H9 (cell line): Measurements from ENCODE around the gene SRGAP3. TPM values are rescaled to one million over a fixed set of nuclear protein-coding genes. Genes with fewer than 3 reads are reported as not detected.
A peak's percentile ranks its signal among the peaks of the same experiment; 100 is the strongest.

Experiments
- DNase-seq: peaks from one replicate; pipeline ENCODE4 v3.0.0-alpha.2; 2017
- H2AFZ ChIP-seq: one replicate; pipeline ENCODE4 v1.6.1; 2013; ENCODE audit warnings: mild to moderate bottlenecking, low read length, control low read depth, moderate library complexity
- H2AK5ac ChIP-seq: 2 replicates; pipeline ENCODE4 v1.6.1; 2013; ENCODE audit warnings: low read length, control low read depth, mixed read lengths; ENCODE audit not compliant: insufficient read length
- H2BK120ac ChIP-seq: one replicate; pipeline ENCODE4 v1.6.1; 2013; ENCODE audit warnings: low read depth, mild to moderate bottlenecking, low read length, control low read depth, inconsistent platforms; ENCODE audit not compliant: poor library complexity, severe bottlenecking
- H2BK12ac ChIP-seq: 2 replicates; pipeline ENCODE4 v1.6.1; 2013; ENCODE audit warnings: low read length, control low read depth, mixed read lengths, low read depth; ENCODE audit not compliant: insufficient read length
- H2BK15ac ChIP-seq: 2 replicates; pipeline ENCODE4 v1.6.1; 2013; ENCODE audit warnings: low read depth, low read length, control low read depth
- H2BK20ac ChIP-seq: one replicate; pipeline ENCODE4 v1.6.1; 2013; ENCODE audit warnings: low read depth, mild to moderate bottlenecking, low read length, control low read depth, inconsistent platforms; ENCODE audit not compliant: poor library complexity, severe bottlenecking
- H2BK5ac ChIP-seq: 2 replicates; pipeline ENCODE4 v1.6.1; 2013; ENCODE audit warnings: low read length, control low read depth, mixed read lengths; ENCODE audit not compliant: insufficient read length
- H3K14ac ChIP-seq: 2 replicates; pipeline ENCODE4 v1.6.1; 2013; ENCODE audit warnings: low read length, control low read depth; ENCODE audit not compliant: insufficient read depth
- H3K18ac ChIP-seq: 2 replicates; pipeline ENCODE4 v1.6.1; 2013; ENCODE audit warnings: low read depth, mild to moderate bottlenecking, mixed read lengths, low read length, control low read depth; ENCODE audit not compliant: insufficient read length
- H3K23ac ChIP-seq: 2 replicates; pipeline ENCODE4 v1.6.1; 2013; ENCODE audit warnings: low read length, control low read depth, mixed read lengths, low read depth; ENCODE audit not compliant: insufficient read length
- H3K23me2 ChIP-seq: 2 replicates; pipeline ENCODE4 v1.6.1; 2013; ENCODE audit warnings: low read depth, mild to moderate bottlenecking, mixed read lengths, low read length, control low read depth; ENCODE audit not compliant: insufficient read length, poor library complexity, severe bottlenecking
- H3K27ac ChIP-seq: 2 replicates; pipeline ENCODE4 v1.5.1; 2013; ENCODE audit warnings: low read length, control low read depth, mixed read lengths, low read depth; ENCODE audit not compliant: insufficient read length
- H3K27me3 ChIP-seq: 2 replicates; pipeline ENCODE4 v1.6.1; 2013; ENCODE audit warnings: low read length, control low read depth, inconsistent platforms; ENCODE audit not compliant: insufficient read depth
- H3K4ac ChIP-seq: 2 replicates; pipeline ENCODE4 v1.6.1; 2013; ENCODE audit warnings: low read depth, mild to moderate bottlenecking, control low read depth, inconsistent platforms, low read length, moderate library complexity
- H3K4me1 ChIP-seq: 2 replicates; pipeline ENCODE4 v1.6.1; 2013; ENCODE audit warnings: low read length, control low read depth, inconsistent platforms; ENCODE audit not compliant: insufficient read depth
- H3K4me2 ChIP-seq: 2 replicates; pipeline ENCODE4 v1.6.1; 2013; ENCODE audit warnings: low read length, control low read depth, mixed read lengths; ENCODE audit not compliant: insufficient read length, insufficient read depth
- H3K56ac ChIP-seq: 2 replicates; pipeline ENCODE4 v1.6.1; 2013; ENCODE audit warnings: low read depth, mild to moderate bottlenecking, mixed read lengths, low read length, control low read depth; ENCODE audit not compliant: insufficient read length
- H3K79me1 ChIP-seq: 2 replicates; pipeline ENCODE4 v1.6.1; 2013; ENCODE audit warnings: low read depth, mild to moderate bottlenecking, moderate library complexity, low read length, control low read depth, inconsistent platforms; ENCODE audit not compliant: insufficient read depth, poor library complexity, severe bottlenecking
- H3K79me2 ChIP-seq: 2 replicates; pipeline ENCODE4 v1.6.1; 2013; ENCODE audit warnings: low read length, control low read depth, inconsistent platforms; ENCODE audit not compliant: insufficient read depth
- H3K9ac ChIP-seq: 2 replicates; pipeline ENCODE4 v1.6.1; 2013; ENCODE audit warnings: low read length, control low read depth, mixed read lengths; ENCODE audit not compliant: insufficient read length; ENCODE audit errors: extremely low read depth
- H3K9me3 ChIP-seq: one replicate; pipeline ENCODE4 v1.6.1; 2013; ENCODE audit warnings: low read depth, low read length, inconsistent platforms; ENCODE audit not compliant: control insufficient read depth
- H3T11ph ChIP-seq: one replicate; pipeline ENCODE4 v1.6.1; 2013; ENCODE audit warnings: mild to moderate bottlenecking, low read length, control low read depth, inconsistent platforms
- H4K20me1 ChIP-seq: one replicate; pipeline ENCODE4 v1.6.1; 2013; ENCODE audit not compliant: control insufficient read depth, insufficient read length, insufficient read depth
- H4K5ac ChIP-seq: 2 replicates; pipeline ENCODE4 v1.6.1; 2013; ENCODE audit warnings: low read depth, mild to moderate bottlenecking, mixed read lengths, low read length, control low read depth; ENCODE audit not compliant: insufficient read length
- H4K8ac ChIP-seq: replicated peaks from 2 replicates; pipeline ENCODE4 v1.6.1; 2013; ENCODE audit warnings: low read length, control low read depth, mixed read lengths, low read depth; ENCODE audit not compliant: insufficient read length
- H4K91ac ChIP-seq: 2 replicates; pipeline ENCODE4 v1.6.1; 2013; ENCODE audit warnings: low read depth, mild to moderate bottlenecking, moderate library complexity, mixed read lengths, low read length, control low read depth; ENCODE audit not compliant: insufficient read length
- H3K27ac Mint-ChIP-seq, 3 experiments: 2 replicates in 2 of 3; 3 replicates in 1 of 3; pipeline ENCODE4 v1.8.0; 2020 to 2021; ENCODE audit warnings: mixed read lengths in 3 of 3, mild to moderate bottlenecking in 1 of 3, moderate library complexity in 1 of 3
- H3K27me3 Mint-ChIP-seq: 2 replicates; pipeline ENCODE4 v1.8.0; 2021; ENCODE audit warnings: low read depth, mild to moderate bottlenecking, moderate library complexity, mixed read lengths
- H3K36me3 Mint-ChIP-seq, 3 experiments: 2 replicates in 2 of 3; 3 replicates in 1 of 3; pipeline ENCODE4 v1.8.0; 2020 to 2021; ENCODE audit warnings: low read depth in 3 of 3, mixed read lengths in 3 of 3; ENCODE audit not compliant: insufficient read depth in 1 of 3
- H3K4me1 Mint-ChIP-seq, 2 experiments: 2 replicates each; pipeline ENCODE4 v1.8.0; 2020; ENCODE audit warnings: mixed read lengths in 2 of 2
- H3K4me3 Mint-ChIP-seq, 2 experiments: 2 replicates in 1 of 2; 3 replicates in 1 of 2; pipeline ENCODE4 v1.8.0; 2020 to 2021; ENCODE audit warnings: mild to moderate bottlenecking in 2 of 2, mixed read lengths in 2 of 2, moderate library complexity in 1 of 2
- H3K9me3 Mint-ChIP-seq, 2 experiments: 2 replicates in 1 of 2; 3 replicates in 1 of 2; pipeline ENCODE4 v1.8.0; 2020; ENCODE audit warnings: mild to moderate bottlenecking in 2 of 2, mixed read lengths in 2 of 2, moderate library complexity in 1 of 2
- WGBS: extraction: QIAGEN DNeasy Blood & Tissue Kit; methylation state at CpG from one replicate; pipeline ENCODE4 v1.1.7; 2013; ENCODE audit warnings: missing lambda C conversion rate, low lambda C conversion rate, mixed read lengths; ENCODE audit not compliant: insufficient read length; ENCODE audit errors: extremely low coverage; 5-methylcytosine and 5-hydroxymethylcytosine counted together
- total RNA-seq: library from RNA; stranded (reverse); gene quantifications from 2 replicates; pipeline ENCODE4 v1.2.1, GENCODE V29; 2021
- TF ChIP-seq, protein P1 (sequence below): fragments of 200-600 bp; sonication (generic); conservative IDR thresholded peaks from 3 replicates; pipeline ENCODE4 v1.8.0; 2021; ENCODE audit warnings: antibody characterized with exemption, mild to moderate bottlenecking

The SRGAP3 gene
- total RNA-seq, 1 experiment from 2014 or later = 3.4 TPM

DNA sequence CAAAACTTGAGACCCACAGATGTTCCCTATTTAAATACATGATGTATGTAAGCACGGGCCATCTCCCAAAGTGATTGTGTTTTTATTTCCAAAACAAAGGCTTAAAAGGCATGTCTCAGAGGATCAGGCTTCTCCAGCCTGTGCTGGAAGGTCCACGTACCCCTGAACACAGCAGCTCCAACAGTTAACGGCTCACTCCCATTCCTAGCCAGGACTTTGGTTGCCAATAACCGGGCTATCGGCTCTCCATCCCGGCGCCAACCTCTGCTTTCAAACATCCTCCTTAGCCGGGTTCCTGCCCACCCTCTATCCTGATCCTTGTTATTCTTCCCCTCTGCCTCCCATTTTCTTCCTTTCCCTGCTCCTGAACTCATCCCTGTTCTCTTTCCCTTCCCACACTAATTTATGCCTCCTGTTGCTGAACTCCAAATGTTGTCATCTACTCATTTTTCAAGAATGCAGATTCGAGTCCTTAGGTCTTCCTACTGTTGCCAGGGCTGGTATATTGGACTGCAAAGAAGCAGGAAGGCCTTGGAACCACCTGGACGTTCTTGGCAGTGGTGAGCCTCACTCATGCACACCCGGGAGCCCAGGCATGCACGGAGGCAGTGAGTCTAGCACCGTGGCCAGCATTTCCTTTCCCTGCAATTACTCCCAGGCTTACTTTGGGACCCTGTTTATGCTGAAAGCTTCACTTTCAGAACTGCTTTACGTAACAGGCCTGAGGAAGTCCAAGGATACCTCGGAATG lies 157.8 kb downstream of the SRGAP3 start:
- DNase-seq = no peak
- H3K27me3 Mint-ChIP-seq = no peaks in the 10 kb centered on the region
- H2AK5ac ChIP-seq = no peak overlapping the region
- H3K23me2 ChIP-seq = no peaks in the 10 kb centered on the region
- no peak overlapping the region for H4K5ac ChIP-seq
- H2BK20ac ChIP-seq = no peak overlapping the region
- no peak overlapping the region for H3K4me2 ChIP-seq
- H3K9ac ChIP-seq = no peak overlapping the region
- no peak overlapping the region for H3K18ac ChIP-seq
- H3K36me3 Mint-ChIP-seq = no peaks in the 10 kb centered on the region
- H4K20me1 ChIP-seq = no peaks in the 10 kb centered on the region
- H3K4me1 ChIP-seq = no peaks in the 10 kb centered on the region
- no peak overlapping the region for H3K23ac ChIP-seq
- H3K79me1 ChIP-seq = no peaks in the 10 kb centered on the region
- H3T11ph ChIP-seq = no peak overlapping the region
- no peak overlapping the region for H3K4ac ChIP-seq
- no peak overlapping the region for H2AFZ ChIP-seq
- no peak overlapping the region for H4K91ac ChIP-seq
- WGBS = no CpG with 5 or more reads among the region's 15 CpGs
- H3K27ac ChIP-seq = no peak overlapping the region
- no peak overlapping the region for H2BK15ac ChIP-seq
- no peak overlapping the region for H2BK12ac ChIP-seq
- H3K4me3 Mint-ChIP-seq = no peak overlapping the region
- H3K27ac Mint-ChIP-seq = peak overlapping the region in 1 of 3 experiments; percentile 3; a peak in 1 of 7 replicates
- H2BK120ac ChIP-seq = no peak overlapping the region
- no peaks in the 10 kb centered on the region for H3K9me3 ChIP-seq
- TF ChIP-seq, protein P1, sequence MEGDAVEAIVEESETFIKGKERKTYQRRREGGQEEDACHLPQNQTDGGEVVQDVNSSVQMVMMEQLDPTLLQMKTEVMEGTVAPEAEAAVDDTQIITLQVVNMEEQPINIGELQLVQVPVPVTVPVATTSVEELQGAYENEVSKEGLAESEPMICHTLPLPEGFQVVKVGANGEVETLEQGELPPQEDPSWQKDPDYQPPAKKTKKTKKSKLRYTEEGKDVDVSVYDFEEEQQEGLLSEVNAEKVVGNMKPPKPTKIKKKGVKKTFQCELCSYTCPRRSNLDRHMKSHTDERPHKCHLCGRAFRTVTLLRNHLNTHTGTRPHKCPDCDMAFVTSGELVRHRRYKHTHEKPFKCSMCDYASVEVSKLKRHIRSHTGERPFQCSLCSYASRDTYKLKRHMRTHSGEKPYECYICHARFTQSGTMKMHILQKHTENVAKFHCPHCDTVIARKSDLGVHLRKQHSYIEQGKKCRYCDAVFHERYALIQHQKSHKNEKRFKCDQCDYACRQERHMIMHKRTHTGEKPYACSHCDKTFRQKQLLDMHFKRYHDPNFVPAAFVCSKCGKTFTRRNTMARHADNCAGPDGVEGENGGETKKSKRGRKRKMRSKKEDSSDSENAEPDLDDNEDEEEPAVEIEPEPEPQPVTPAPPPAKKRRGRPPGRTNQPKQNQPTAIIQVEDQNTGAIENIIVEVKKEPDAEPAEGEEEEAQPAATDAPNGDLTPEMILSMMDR = no peak
- H3K27me3 ChIP-seq = no peaks in the 10 kb centered on the region
- no peak overlapping the region for H3K14ac ChIP-seq
- no peak overlapping the region for H2BK5ac ChIP-seq
- peaks cover 9 to 15% of the 10 kb centered on the region in 2 experiments for H3K4me1 Mint-ChIP-seq
- no peak overlapping the region for H4K8ac ChIP-seq
- H3K9me3 Mint-ChIP-seq = no peaks in the 10 kb centered on the region; a peak in 1 of 5 replicates
- H3K79me2 ChIP-seq = no peaks in the 10 kb centered on the region
- H3K56ac ChIP-seq = no peak overlapping the region
